Endodermal cell (in vitro differentiated cells): Measurements from ENCODE around the gene SLC22A1. TPM values are rescaled to one million over a fixed set of nuclear protein-coding genes. Genes with fewer than 3 reads are reported as not detected.

Experiments used
- DNase-seq: peaks from one replicate; pipeline ENCODE4 v3.0.0-alpha.2; 2017
- H3K27ac ChIP-seq: 2 replicates; pipeline ENCODE4 v1.5.1; 2013; ENCODE audit warnings: mild to moderate bottlenecking, low read depth, low read length, moderate library complexity
- H3K27me3 ChIP-seq: 2 replicates; pipeline ENCODE4 v1.6.1; 2013; ENCODE audit warnings: mild to moderate bottlenecking, low read length, moderate library complexity; ENCODE audit not compliant: insufficient read depth, control insufficient read depth, poor library complexity, severe bottlenecking
- H3K36me3 ChIP-seq: 2 replicates; pipeline ENCODE4 v1.7.0; 2013; ENCODE audit warnings: mild to moderate bottlenecking, low read length, moderate library complexity; ENCODE audit not compliant: control insufficient read depth, insufficient read depth
- H3K4me1 ChIP-seq: one replicate; pipeline ENCODE4 v1.7.0; 2013; ENCODE audit warnings: low read length; ENCODE audit not compliant: control insufficient read depth, insufficient read depth
- H3K4me3 ChIP-seq: 2 replicates; pipeline ENCODE4 v1.5.1; 2013; ENCODE audit warnings: mild to moderate bottlenecking, low read length, moderate library complexity
- H3K9ac ChIP-seq: 2 replicates; pipeline ENCODE4 v1.6.1; 2013; ENCODE audit warnings: mild to moderate bottlenecking, low read length, moderate library complexity; ENCODE audit not compliant: poor library complexity, severe bottlenecking; ENCODE audit errors: extremely low read depth
- H3K9me3 ChIP-seq: 2 replicates; pipeline ENCODE4 v1.6.1; 2013; ENCODE audit warnings: mild to moderate bottlenecking, low read length, moderate library complexity; ENCODE audit not compliant: control insufficient read depth
- H3K27ac Mint-ChIP-seq: 2 replicates; pipeline ENCODE4 v1.8.0; 2020; ENCODE audit warnings: mixed read lengths
- H3K27me3 Mint-ChIP-seq: 2 replicates; pipeline ENCODE4 v1.8.0; 2021; ENCODE audit warnings: mild to moderate bottlenecking, mixed read lengths; ENCODE audit not compliant: insufficient read depth
- H3K36me3 Mint-ChIP-seq: 2 replicates; pipeline ENCODE4 v1.8.0; 2020; ENCODE audit warnings: low read depth, mixed read lengths
- H3K4me1 Mint-ChIP-seq: 2 replicates; pipeline ENCODE4 v1.8.0; 2020; ENCODE audit warnings: mixed read lengths
- H3K4me3 Mint-ChIP-seq: 2 replicates; pipeline ENCODE4 v1.8.0; 2020; ENCODE audit warnings: mild to moderate bottlenecking, moderate library complexity, mixed read lengths
- H3K9me3 Mint-ChIP-seq: 2 replicates; pipeline ENCODE4 v1.8.0; 2020; ENCODE audit warnings: mild to moderate bottlenecking, mixed read lengths
- CTCF ChIP-seq: fragments of 200-600 bp; sonication (generic); conservative IDR thresholded peaks from 2 replicates; pipeline ENCODE4 v1.5.0; 2021; ENCODE audit warnings: antibody characterized with exemption, mild to moderate bottlenecking
- WGBS, 2 experiments: methylation state at CpG; one replicate each; pipeline versions ENCODE4 v1.1.5 to v1.1.7; 2013; ENCODE audit warnings: missing lambda C conversion rate in 2 of 2, mixed read lengths in 1 of 2; ENCODE audit not compliant: insufficient coverage in 1 of 2, insufficient read length in 1 of 2; 5-methylcytosine and 5-hydroxymethylcytosine counted together
- total RNA-seq, 2 donors: library from RNA; stranded (reverse); fragmentation: NEBNext Ultra II Directional in 1 of 2; extraction: Animal tissue kit (Norgen Biotek cat#: 25700) in 1 of 2; gene quantifications; 2 replicates in 1 of 2; 3 replicates in 1 of 2; pipeline ENCODE4 v1.2.1, GENCODE V29; 2021

SLC22A1 gene
- total RNA-seq, 2 donors from 2014 or later: 1.0 TPM; not detected in 1

GRCh38 chr6:160082627-160083026 lies 39.0 kb upstream of the SLC22A1 start:
- Histone ChIP-seq H3K27me3 (no peaks in the 10 kb centered on the region), H3K36me3 (peaks cover 82% of the 10 kb centered on the region), H3K4me1 (no peaks in the 10 kb centered on the region), H3K27ac (no peak overlapping the region), H3K4me3 (no peak overlapping the region), H3K9me3 (peaks cover 9% of the 10 kb centered on the region), H3K9ac (no peak overlapping the region)
- no peaks in the 10 kb centered on the region for H3K27me3 Mint-ChIP-seq
- peaks cover 88% of the 10 kb centered on the region for H3K36me3 Mint-ChIP-seq
- DNase-seq: no peak
- no peak for TF ChIP-seq CTCF
- H3K4me3 Mint-ChIP-seq: no peak overlapping the region
- no peak overlapping the region for H3K27ac Mint-ChIP-seq
- WGBS, 2 experiments: 92% methylated on average over 5 to 7 of the region's 8 CpGs
- no peaks in the 10 kb centered on the region for H3K4me1 Mint-ChIP-seq
- H3K9me3 Mint-ChIP-seq: peaks cover 15% of the 10 kb centered on the region

GRCh38 chr6:160084198-160084776 lies 37.3 kb upstream of the SLC22A1 start:
- Mint-ChIP-seq H3K4me1 (no peaks in the 10 kb centered on the region), H3K4me3 (no peak overlapping the region), H3K27me3 (no peaks in the 10 kb centered on the region), H3K36me3 (peaks cover 86% of the 10 kb centered on the region), H3K9me3 (peaks cover 15% of the 10 kb centered on the region), H3K27ac (no peak overlapping the region)
- no peak overlapping the region for H3K9ac ChIP-seq
- WGBS, 2 experiments: 96 to 97% methylated on average over 10 to 18 of the region's 18 CpGs
- H3K27ac ChIP-seq: no peak overlapping the region
- H3K4me3 ChIP-seq: no peak overlapping the region
- H3K36me3 ChIP-seq: peaks cover 73% of the 10 kb centered on the region
- DNase-seq: no peak
- no peak for TF ChIP-seq CTCF
- no peaks in the 10 kb centered on the region for H3K4me1 ChIP-seq
- peaks cover 9% of the 10 kb centered on the region for H3K9me3 ChIP-seq
- no peaks in the 10 kb centered on the region for H3K27me3 ChIP-seq

GRCh38 chr6:160085226-160085625 lies 36.4 kb upstream of the SLC22A1 start:
- H3K4me1 ChIP-seq: no peaks in the 10 kb centered on the region
- H3K27ac ChIP-seq: no peak overlapping the region
- Mint-ChIP-seq H3K36me3 (peaks cover 86% of the 10 kb centered on the region), H3K27me3 (no peaks in the 10 kb centered on the region), H3K9me3 (peaks cover 8% of the 10 kb centered on the region), H3K4me3 (no peak overlapping the region), H3K4me1 (no peaks in the 10 kb centered on the region), H3K27ac (no peak overlapping the region)
- H3K9ac ChIP-seq: no peak overlapping the region
- peaks cover 5% of the 10 kb centered on the region for H3K9me3 ChIP-seq
- WGBS, 2 experiments: 94 to 96% methylated on average over 5 of the region's 5 CpGs
- peaks cover 73% of the 10 kb centered on the region for H3K36me3 ChIP-seq
- DNase-seq: no peak
- H3K4me3 ChIP-seq: no peak overlapping the region
- TF ChIP-seq CTCF: no peak
- no peaks in the 10 kb centered on the region for H3K27me3 ChIP-seq
